Choroid plexus epithelial cell (primary cell): ENCODE data around the gene REN.

Source experiments
- DNase-seq: peaks from one replicate; pipeline ENCODE4 v3.0.0-alpha.2; 2010; ENCODE audit warnings: low read depth
- H3K4me3 ChIP-seq: 2 replicates; pipeline ENCODE4 v1.5.1; 2011; ENCODE audit warnings: low read depth, mild to moderate bottlenecking, control low read depth, low read length, moderate library complexity
- CTCF ChIP-seq: conservative IDR thresholded peaks from 2 replicates; pipeline ENCODE4 v1.5.1; 2011; ENCODE audit warnings: low read depth, mild to moderate bottlenecking, control low read depth, inconsistent platforms, low read length, moderate library complexity

Gene REN

GRCh38 chr1:204154568-204155255 is 11.4 kb downstream of the REN start:
- no peak for TF ChIP-seq CTCF
- H3K4me3 ChIP-seq, result no peak overlapping the region
- no peak for DNase-seq

- no peak overlapping the region for H3K4me3 ChIP-seq
- no peak for TF ChIP-seq CTCF
Observed at GRCh38 chr1:204153667-204154066, 12.5 kb downstream of the REN start.

GRCh38 chr1:204152310-204153044 is 13.7 kb downstream of the REN start:
- H3K4me3 ChIP-seq, result peak overlapping the region; percentile 67
- no peak for TF ChIP-seq CTCF
- DNase-seq, result no peak

More at GRCh38 chr1:204153667-204154066, 12.5 kb downstream of the REN start:
- DNase-seq, result no peak

GRCh38 chr1:204151552-204152309 is 14.4 kb downstream of the REN start, which contains the start of gene ETNK2:
TSS of gene ETNK2 (minus strand) at chr1:204152044. CDS start at chr1:204151852, 192 bp downstream.
- peak; percentile 41 for DNase-seq
- H3K4me3 ChIP-seq, result peak within 1 kb of the TSS; percentile 67
- no peak for TF ChIP-seq CTCF

- peak; percentile 27 for DNase-seq
- TF ChIP-seq CTCF, result no peak
- peak overlapping the region; percentile 67 for H3K4me3 ChIP-seq
Observed at GRCh38 chr1:204150702-204151551, 15.2 kb downstream of the REN start.

- DNase-seq, result no peak
Observed at GRCh38 chr1:204149635-204150565, 16.2 kb downstream of the REN start.

More at GRCh38 chr1:204149635-204150565, 16.2 kb downstream of the REN start:
- no peak for TF ChIP-seq CTCF
- H3K4me3 ChIP-seq, result no peak overlapping the region
